GM13977 (cell line): ENCODE results near the gene FRMD4A.
"Not testable (repeated sequence)": the region's sequence is repeated elsewhere in the genome, so short reads cannot be mapped to it uniquely, and the experiment has no call there.

Experiments
- DNase-seq: peaks from one replicate; pipeline ENCODE4 v3.0.0; 2012; ENCODE audit warnings: low spot score
- in situ Hi-C: fragments of 300-500 bp; cut with MboI; formaldehyde crosslinking; loops from one replicate; pipeline ENCODE4 v1.12.0; 2022; ENCODE audit warnings: low sequenced_read_pairs, low pct_unique_long_range_greater_than_20kb, mixed read lengths, inconsistent platforms; ENCODE audit not compliant: unreplicated experiment
- TF ChIP-seq, protein P1 (sequence below): IDR thresholded peaks from 2 replicates; pipeline ENCODE4 v1.5.1; 2012; ENCODE audit warnings: mild to moderate bottlenecking, control low read depth; ENCODE audit not compliant: insufficient read depth; ENCODE audit errors: extremely low read depth, missing control alignments

FRMD4A gene

DNA sequence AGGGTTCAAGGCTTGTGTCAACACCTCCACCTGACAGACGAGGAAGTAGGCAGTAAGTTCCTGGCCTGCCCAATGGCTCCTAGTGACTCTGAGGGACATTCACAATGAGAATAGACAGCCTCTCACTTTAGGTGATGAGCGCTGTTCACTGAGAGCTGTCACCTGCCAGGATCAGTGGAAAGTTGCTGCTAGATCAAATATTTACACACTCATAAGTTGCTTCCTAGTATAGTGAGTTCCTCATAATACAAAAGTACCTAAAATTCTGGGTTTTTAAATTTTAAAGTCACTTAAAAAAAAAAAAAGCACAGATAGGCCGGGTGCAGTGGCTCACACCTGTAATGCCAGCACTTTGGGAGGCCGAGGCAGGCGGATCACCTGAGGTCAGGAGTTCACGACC, 423.2 kb downstream of the FRMD4A start:
- TF ChIP-seq, protein P1, sequence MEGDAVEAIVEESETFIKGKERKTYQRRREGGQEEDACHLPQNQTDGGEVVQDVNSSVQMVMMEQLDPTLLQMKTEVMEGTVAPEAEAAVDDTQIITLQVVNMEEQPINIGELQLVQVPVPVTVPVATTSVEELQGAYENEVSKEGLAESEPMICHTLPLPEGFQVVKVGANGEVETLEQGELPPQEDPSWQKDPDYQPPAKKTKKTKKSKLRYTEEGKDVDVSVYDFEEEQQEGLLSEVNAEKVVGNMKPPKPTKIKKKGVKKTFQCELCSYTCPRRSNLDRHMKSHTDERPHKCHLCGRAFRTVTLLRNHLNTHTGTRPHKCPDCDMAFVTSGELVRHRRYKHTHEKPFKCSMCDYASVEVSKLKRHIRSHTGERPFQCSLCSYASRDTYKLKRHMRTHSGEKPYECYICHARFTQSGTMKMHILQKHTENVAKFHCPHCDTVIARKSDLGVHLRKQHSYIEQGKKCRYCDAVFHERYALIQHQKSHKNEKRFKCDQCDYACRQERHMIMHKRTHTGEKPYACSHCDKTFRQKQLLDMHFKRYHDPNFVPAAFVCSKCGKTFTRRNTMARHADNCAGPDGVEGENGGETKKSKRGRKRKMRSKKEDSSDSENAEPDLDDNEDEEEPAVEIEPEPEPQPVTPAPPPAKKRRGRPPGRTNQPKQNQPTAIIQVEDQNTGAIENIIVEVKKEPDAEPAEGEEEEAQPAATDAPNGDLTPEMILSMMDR: no peak
- in situ Hi-C loops: no loop called here
- no peak for DNase-seq

DNA sequence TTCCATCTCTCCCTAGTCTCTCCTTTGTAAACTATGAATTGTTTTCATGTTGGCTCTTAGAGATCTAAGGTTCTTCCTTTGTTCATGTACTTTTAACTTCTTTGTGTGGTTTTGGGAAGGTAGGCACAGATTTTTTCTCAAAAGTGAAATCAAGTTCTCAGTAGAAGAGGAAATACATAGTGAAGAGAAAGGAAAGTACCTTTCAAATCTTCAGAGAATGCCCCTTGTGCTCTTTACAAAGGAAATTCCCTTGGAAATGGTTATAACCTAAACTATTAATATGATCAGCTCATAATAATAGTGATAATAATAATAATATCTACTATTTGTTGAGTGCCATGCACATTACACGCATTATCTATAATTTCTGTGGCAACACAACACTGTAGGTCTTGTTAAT, 425.4 kb downstream of the FRMD4A start:
- in situ Hi-C loops: no loop called here
- TF ChIP-seq, protein P1: no peak
- DNase-seq: no peak

DNA sequence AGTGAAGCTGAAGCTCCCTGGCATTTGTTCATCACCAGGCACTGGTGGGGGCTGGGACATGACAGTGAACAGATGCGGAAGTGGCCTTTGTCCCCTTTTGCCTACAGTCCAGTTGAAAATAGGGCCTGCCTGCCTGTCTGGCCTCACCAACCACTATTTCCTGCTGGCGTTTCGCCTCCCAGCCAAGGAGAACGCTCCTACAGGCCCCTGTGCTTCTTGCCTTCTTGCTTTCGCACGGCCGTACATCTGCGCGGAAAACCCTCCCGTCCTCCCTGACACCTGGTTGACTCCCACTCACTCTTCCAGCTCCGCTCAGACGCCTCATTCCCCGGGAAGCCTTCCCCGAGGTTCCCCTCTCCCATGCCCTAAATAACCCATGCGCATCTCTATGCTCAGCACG, 426.7 kb downstream of the FRMD4A start:
- TF ChIP-seq, protein P1: no peak
- no peak for DNase-seq
- in situ Hi-C loops: no loop called here

DNA sequence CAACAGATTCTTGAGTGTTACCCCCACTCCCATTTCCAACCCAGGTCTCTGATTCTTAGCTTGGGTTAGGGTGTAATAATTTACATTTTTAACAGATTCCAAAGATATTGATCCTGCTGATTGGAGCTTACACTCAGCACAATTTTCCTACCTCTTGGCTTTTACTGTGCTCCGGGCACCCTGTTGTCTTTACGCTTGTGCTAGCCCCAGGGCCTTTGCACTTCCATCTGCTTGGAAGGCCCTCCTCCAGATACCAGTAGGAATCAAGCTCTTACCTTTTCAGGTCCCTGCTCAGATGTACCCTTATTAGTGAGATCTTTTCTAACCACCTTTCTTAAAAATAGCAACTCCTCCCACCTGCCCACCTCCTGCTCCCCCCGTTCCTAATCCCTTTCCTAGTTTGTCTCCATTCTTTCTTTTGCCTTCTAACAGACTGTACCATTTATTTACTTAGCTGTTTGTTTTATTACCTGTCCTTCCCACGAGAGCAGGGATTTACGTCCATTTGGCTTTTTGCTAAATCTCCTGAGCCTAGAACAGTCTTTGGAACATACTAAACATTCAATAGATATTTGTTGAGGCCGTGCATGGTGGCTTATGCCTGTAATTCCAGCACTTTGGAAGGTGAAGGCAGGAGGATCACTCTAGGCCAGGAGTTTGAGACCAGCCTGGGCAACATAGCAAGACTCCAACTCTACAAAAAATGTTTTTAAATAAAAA, 427.7 kb downstream of the FRMD4A start:
- TF ChIP-seq, protein P1: no peak
- in situ Hi-C loops: no loop called here
- no peak for DNase-seq

DNA sequence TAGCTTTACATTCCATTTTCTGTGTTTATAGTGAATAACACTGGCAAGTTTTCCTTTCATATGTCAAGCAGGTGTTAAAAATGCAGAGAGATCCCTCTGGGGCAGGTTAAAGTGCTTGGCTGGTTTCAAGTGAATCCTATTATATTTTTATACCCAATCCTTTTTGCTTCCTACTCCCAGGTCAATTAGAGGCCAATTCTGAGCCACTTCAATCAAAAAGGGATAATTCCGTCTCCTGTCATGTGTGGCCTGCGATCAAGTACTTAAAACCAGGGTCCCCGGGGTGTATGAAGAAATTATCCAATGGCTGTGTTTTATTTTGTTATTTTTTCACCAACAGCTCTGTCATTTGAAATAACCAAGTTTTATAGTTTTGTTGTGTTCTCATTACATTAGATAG, 430.8 kb downstream of the FRMD4A start:
- no peak for DNase-seq
- TF ChIP-seq, protein P1: no peak
- in situ Hi-C loops: no loop called here

DNA sequence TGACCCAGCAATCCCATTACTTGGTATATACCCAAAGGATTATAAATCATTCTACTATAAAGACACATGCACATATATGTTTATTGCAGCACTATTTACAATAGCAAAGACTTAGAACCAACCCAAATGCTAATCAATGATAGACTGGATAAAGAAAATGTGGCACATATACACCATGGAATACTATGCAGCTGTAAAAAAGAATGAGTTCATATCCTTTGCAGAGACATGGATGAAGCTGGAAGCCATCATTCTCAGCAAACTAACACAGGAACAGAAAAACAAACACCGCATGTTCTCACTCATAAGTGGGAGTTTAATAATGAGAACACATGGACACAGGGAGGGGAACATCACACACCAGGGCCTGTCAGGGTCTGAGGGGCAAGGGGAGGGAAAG, 434.6 kb downstream of the FRMD4A start:
- DNase-seq, in situ Hi-C loops: not testable (repeated sequence)

DNA sequence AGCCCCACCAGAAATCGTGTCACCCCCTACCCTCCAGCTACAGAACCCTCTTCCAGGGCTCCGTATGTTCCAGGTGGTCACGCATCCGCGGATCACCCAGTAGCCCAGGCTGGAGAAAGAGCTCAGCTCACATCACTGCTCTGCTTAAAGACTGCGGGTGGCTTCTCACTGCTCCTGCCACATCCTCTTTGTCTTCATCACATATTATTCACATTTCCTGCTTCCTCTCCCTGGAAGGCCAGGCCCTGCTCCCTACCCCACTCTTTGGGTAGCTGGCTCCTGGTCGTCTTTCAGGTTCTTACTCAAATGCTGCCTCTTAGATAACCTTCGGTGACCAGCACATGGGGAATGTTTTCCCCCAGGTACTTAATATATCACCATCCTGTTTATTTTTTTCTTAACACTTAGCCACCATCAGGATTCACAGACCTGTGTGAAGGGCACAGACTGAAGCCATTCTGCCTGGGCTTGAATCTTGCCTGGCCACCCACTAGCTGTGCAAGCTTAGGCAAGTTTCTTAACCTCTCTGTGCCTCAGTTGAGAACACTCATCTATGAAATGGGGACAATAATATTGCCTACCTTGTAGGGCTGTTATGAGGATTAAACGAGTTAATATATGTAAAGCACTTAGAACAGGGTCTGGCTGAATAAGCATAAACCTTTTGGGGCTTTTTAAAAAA, 436.2 kb downstream of the FRMD4A start:
- TF ChIP-seq, protein P1: no peak
- no peak for DNase-seq
- in situ Hi-C loops: no loop called here
